HepG2 (cell line): ENCODE data around the gene HMCN2. TPM values are rescaled to one million over a fixed set of nuclear protein-coding genes. Genes with fewer than 3 reads are reported as not detected.

Experiments
- ATAC-seq: fragments of 200-7000 bp; cut with Tn5 transposase; 3 replicates; pipeline ENCODE4 v1.9.1; 2020; ENCODE audit warnings: mild to moderate bottlenecking, moderate library complexity
- BruUV-seq: library from RNA; stranded (reverse); fragments of 400-500 nt; replicated peaks from 2 replicates; lab custom pipeline; 2021; lab: Mats Ljungman, UMichigan
- CTCF ChIA-PET: fragments of 300-600 bp; formaldehyde crosslinking; extraction: SDS; loops from one replicate; lab custom pipeline; 2021; ENCODE audit warnings: low total read pairs, inconsistent platforms, low intra/inter-chr PET ratio; lab: Yijun Ruan, JAX
- POLR2A ChIA-PET: fragments of 350-600 bp; sonication (Branson Sonifier 250); formaldehyde crosslinking; loops from one replicate; lab custom pipeline; 2020; ENCODE audit warnings: antibody characterized with exemption, inconsistent platforms; lab: Yijun Ruan, JAX
- DNase-seq: peaks from one replicate; pipeline ENCODE4 v3.0.0-alpha.2; 2015; ENCODE audit warnings: low spot score
- FAIRE-seq: peaks from 3 replicates; lab custom pipeline; 2011; peaks lifted over from hg19 to GRCh38; lab: Jason Lieb, UNC
- H2AFZ ChIP-seq: one replicate; pipeline ENCODE4 v1.6.1; 2011; ENCODE audit warnings: low read length, inconsistent platforms
- H3K27ac ChIP-seq: fragments of 300-600 bp; 3 replicates; pipeline ENCODE4 v1.8.0; 2011; ENCODE audit warnings: mixed run types, mild to moderate bottlenecking, mixed read lengths, low read length, inconsistent platforms; ENCODE audit not compliant: insufficient read depth; ENCODE audit errors: extremely low read length
- H3K27me3 ChIP-seq, 2 experiments: fragments of 200-600 bp in 1 of 2; 2 replicates in 1 of 2; 3 replicates in 1 of 2; pipeline versions ENCODE4 v1.6.0 to v1.8.0; 2011; ENCODE audit warnings: low read length in 2 of 2, mild to moderate bottlenecking in 2 of 2, moderate library complexity in 2 of 2, inconsistent platforms in 1 of 2; ENCODE audit not compliant: insufficient read depth in 2 of 2, control insufficient read depth in 1 of 2
- H3K36me3 ChIP-seq, 2 experiments: fragments of 200-600 bp in 1 of 2; replicated peaks in 1 of 2; 2 replicates in 1 of 2; 3 replicates in 1 of 2; pipeline versions ENCODE4 v1.5.1 to v1.8.0; 2011; ENCODE audit warnings: low read length in 2 of 2, inconsistent platforms in 1 of 2; ENCODE audit not compliant: insufficient read depth in 2 of 2, control insufficient read depth in 1 of 2
- H3K4me1 ChIP-seq: 2 replicates; pipeline ENCODE4 v1.5.1; 2012; ENCODE audit warnings: low read length, inconsistent platforms; ENCODE audit not compliant: insufficient read depth
- H3K4me2 ChIP-seq: 2 replicates; pipeline ENCODE4 v1.6.0; 2011; ENCODE audit warnings: low read depth, low read length, inconsistent platforms
- H3K4me3 ChIP-seq, 3 experiments: fragments of 200-600 bp in 1 of 3; sonication (generic), shearing (Covaris generic) in 1 of 3; replicated peaks in 1 of 3; 2 replicates each; pipeline ENCODE4 v1.5.1; 2011 to 2016; ENCODE audit warnings: low read length in 3 of 3, inconsistent platforms in 2 of 3, low read depth in 2 of 3, mild to moderate bottlenecking in 2 of 3, control low read depth in 1 of 3, mixed read lengths in 1 of 3; ENCODE audit not compliant: insufficient read depth in 1 of 3
- H3K79me2 ChIP-seq: one replicate; pipeline ENCODE4 v1.6.1; 2011; ENCODE audit warnings: low read length, inconsistent platforms; ENCODE audit not compliant: insufficient read depth
- H3K9ac ChIP-seq: 2 replicates; pipeline ENCODE4 v1.6.0; 2011; ENCODE audit warnings: mild to moderate bottlenecking, low read depth, low read length, inconsistent platforms; ENCODE audit not compliant: insufficient read depth
- H3K9me3 ChIP-seq: 2 replicates; pipeline ENCODE4 v1.5.1; 2012; ENCODE audit warnings: mild to moderate bottlenecking, low read length
- H4K20me1 ChIP-seq: 2 replicates; pipeline ENCODE4 v1.6.0; 2011; ENCODE audit warnings: inconsistent platforms, mild to moderate bottlenecking, low read length, moderate library complexity; ENCODE audit not compliant: insufficient read depth
- CC2D1A ChIP-seq: sonication (generic); formaldehyde crosslinking; IDR thresholded peaks from 2 replicates; pipeline ENCODE4 v1.8.1; 2023; ENCODE audit warnings: mild to moderate bottlenecking, missing genetic modification reagents
- GATA4 ChIP-seq: sonication (generic); IDR thresholded peaks from 2 replicates; pipeline ENCODE4 v1.6.1; 2016; ENCODE audit warnings: antibody characterized with exemption, low read depth, borderline replicate concordance
- MTA3 ChIP-seq: sonication (generic); formaldehyde crosslinking; IDR thresholded peaks from 2 replicates; pipeline ENCODE4 v1.4.0; 2020; ENCODE audit warnings: missing genetic modification reagents
- RFX5 ChIP-seq: IDR thresholded peaks from 2 replicates; pipeline ENCODE4 v1.6.1; 2011; ENCODE audit warnings: low read depth, low read length, improper control_type of control experiment
- SMYD3 ChIP-seq: sonication (generic); formaldehyde crosslinking; IDR thresholded peaks from 2 replicates; pipeline ENCODE4 v1.8.1; 2023; ENCODE audit warnings: mild to moderate bottlenecking, missing genetic modification reagents
- TBX2 ChIP-seq: sonication (generic); formaldehyde crosslinking; IDR thresholded peaks from 2 replicates; pipeline ENCODE4 v1.5.0; 2020; ENCODE audit warnings: missing genetic modification reagents, mild to moderate bottlenecking, borderline replicate concordance
- XBP1 ChIP-seq: sonication (generic); formaldehyde crosslinking; IDR thresholded peaks from 2 replicates; pipeline ENCODE4 v1.5.0; 2020; ENCODE audit warnings: missing genetic modification reagents
- ZFP36L2 ChIP-seq: sonication (generic); formaldehyde crosslinking; IDR thresholded peaks from 2 replicates; pipeline ENCODE4 v1.4.0; 2020; ENCODE audit warnings: missing genetic modification reagents
- ZFP90 ChIP-seq: sonication (generic); formaldehyde crosslinking; IDR thresholded peaks from 2 replicates; pipeline ENCODE4 v1.8.0; 2022; ENCODE audit warnings: missing genetic modification reagents, mild to moderate bottlenecking, inconsistent platforms, borderline replicate concordance
- ZNF12 ChIP-seq: sonication (generic); formaldehyde crosslinking; IDR thresholded peaks from 2 replicates; pipeline ENCODE4 v1.5.0; 2020; ENCODE audit warnings: missing genetic modification reagents
- ZNF180 ChIP-seq: sonication (generic); formaldehyde crosslinking; IDR thresholded peaks from 2 replicates; pipeline ENCODE4 v1.4.0; 2020; ENCODE audit warnings: low read depth, missing genetic modification reagents, borderline replicate concordance
- ZNF557 ChIP-seq: sonication (generic); formaldehyde crosslinking; IDR thresholded peaks from 2 replicates; pipeline ENCODE4 v1.4.0; 2020; ENCODE audit warnings: missing genetic modification reagents
- ZNF558 ChIP-seq: sonication (generic); formaldehyde crosslinking; IDR thresholded peaks from 2 replicates; pipeline ENCODE4 v1.9.0; 2022; ENCODE audit warnings: mild to moderate bottlenecking, missing genetic modification reagents, borderline replicate concordance
- ZSCAN12 ChIP-seq: sonication (generic); formaldehyde crosslinking; IDR thresholded peaks from 2 replicates; pipeline ENCODE4 v1.9.0; 2021; ENCODE audit warnings: mild to moderate bottlenecking, missing genetic modification reagents
- WGBS: methylation state at CpG from one replicate; pipeline ENCODE4 v1.1.6; 2017; ENCODE audit warnings: low lambda C conversion rate; 5-methylcytosine and 5-hydroxymethylcytosine counted together
- in situ Hi-C: cut with HindIII; loops from 2 replicates; pipeline ENCODE4 v1.10.0; 2017; ENCODE audit warnings: low pct_unique_long_range_greater_than_20kb; ENCODE audit not compliant: extremely low pct_ligation_motif_present
- intact Hi-C: fragments of 100-400 bp; cut with micrococcal nuclease; formaldehyde crosslinking; loops from one replicate; pipeline ENCODE4 v1.10.0; 2022; ENCODE audit not compliant: unreplicated experiment
- polyA plus RNA-seq, 8 experiments: library from polyadenylated mRNA; depleted of rRNA in 3 of 8; stranded (reverse) in 7 of 8; unstranded in 1 of 8; fragments of >200 nt; fragmentation: Illumina TruSeq in 4 of 8; extraction: Trizol in 4 of 8; gene quantifications; 2 replicates each; pipeline versions ENCODE4 v1.2.1 to v1.2.3, GENCODE V29; 2011 to 2016; ENCODE audit warnings: low read depth in 4 of 8, missing spikeins in 1 of 8, mixed read lengths in 1 of 8; ENCODE audit not compliant: insufficient read depth in 1 of 8
- total RNA-seq, 5 experiments: library from RNA; depleted of rRNA; stranded (reverse); fragments of >200 nt; fragmentation: Illumina TruSeq; extraction: Trizol; gene quantifications; 2 replicates each; pipeline ENCODE4 v1.2.3, GENCODE V29; 2016; ENCODE audit warnings: low read depth in 1 of 5
- TF ChIP-seq, protein P1 (sequence below): sonication (generic); formaldehyde crosslinking; IDR thresholded peaks from 2 replicates; pipeline ENCODE4 v1.4.0; 2020; ENCODE audit warnings: mild to moderate bottlenecking, low read depth, missing genetic modification reagents
- TF ChIP-seq, protein P2 (sequence below): sonication (generic); formaldehyde crosslinking; IDR thresholded peaks from 2 replicates; pipeline ENCODE4 v1.5.0; 2020; ENCODE audit warnings: missing genetic modification reagents, mild to moderate bottlenecking, borderline replicate concordance
- TF ChIP-seq, protein P3 (sequence below), 2 experiments: sonication (generic) in 1 of 2; formaldehyde crosslinking in 1 of 2; IDR thresholded peaks; 2 replicates each; pipeline versions ENCODE4 v1.4.0 to v1.6.1; 2018 to 2020; ENCODE audit warnings: missing genetic modification reagents in 2 of 2, borderline replicate concordance in 1 of 2, low read depth in 1 of 2, mild to moderate bottlenecking in 1 of 2, missing biosample characterization in 1 of 2
- TF ChIP-seq, protein P4 (sequence below): sonication (generic); formaldehyde crosslinking; IDR thresholded peaks from 2 replicates; pipeline ENCODE4 v1.8.1; 2023; ENCODE audit warnings: mild to moderate bottlenecking, missing genetic modification reagents

Gene HMCN2
- total and polyA plus RNA-seq, 2 of the 13 experiments (the other 11 are each of a cell fraction or from before 2014, with no cell fraction given) = 0.09 TPM; not detected in 1

DNA sequence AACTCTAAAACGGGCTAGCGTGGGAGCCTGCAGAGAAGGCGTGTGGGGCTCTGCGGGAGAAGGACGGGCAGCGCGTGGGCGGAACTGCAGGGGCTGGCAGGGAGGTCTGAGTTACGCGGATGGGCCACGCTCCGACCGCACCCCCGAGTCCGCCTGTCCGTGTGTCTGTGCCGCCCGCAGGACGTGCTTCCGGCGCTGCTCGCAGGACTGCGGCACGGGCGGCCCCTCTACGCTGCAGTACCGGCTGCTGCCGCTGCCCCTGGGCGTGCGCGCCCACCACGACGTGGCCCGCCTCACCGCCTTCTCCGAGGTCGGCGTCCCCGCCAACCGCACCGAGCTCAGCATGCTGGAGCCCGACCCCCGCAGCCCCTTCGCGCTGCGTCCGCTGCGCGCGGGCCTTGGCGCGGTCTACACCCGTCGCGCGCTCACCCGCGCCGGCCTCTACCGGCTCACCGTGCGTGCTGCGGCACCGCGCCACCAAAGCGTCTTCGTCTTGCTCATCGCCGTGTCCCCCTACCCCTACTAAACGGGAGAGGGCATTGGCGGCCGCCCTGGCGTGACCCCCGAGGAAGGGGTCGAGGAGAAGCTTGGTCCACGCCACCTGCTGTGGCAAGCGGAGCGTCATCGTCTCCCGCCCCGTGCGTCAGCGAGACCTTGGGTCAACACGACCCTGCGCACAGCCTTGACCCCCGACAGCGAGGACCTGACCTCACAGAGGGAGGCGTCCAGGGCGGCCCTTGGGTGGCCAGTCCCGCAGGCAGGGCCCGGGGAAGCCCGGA, 167.8 kb downstream of the HMCN2 start:
- Histone ChIP-seq H3K79me2 (no peaks in the 10 kb centered on the region), H2AFZ (no peak overlapping the region), H3K9me3 (no peaks in the 10 kb centered on the region), H3K9ac (0 out of 2 replicates have a peak overlapping the region, but pooled peaks have one; percentile 12), H3K4me2 (peak overlapping the region; percentile 71), H3K4me3 (peak overlapping the region; percentile 6 to 69 (median 53); a peak in 4 of 6 replicates), H4K20me1 (no peaks in the 10 kb centered on the region), H3K4me1 (peaks cover 54% of the 10 kb centered on the region), H3K27me3 (peaks cover 10 to 54% of the 10 kb centered on the region in 2 experiments; a peak in 4 of 5 replicates), H3K36me3 (no peaks in the 10 kb centered on the region), H3K27ac (no peak overlapping the region)
- DNase-seq (no peak), FAIRE-seq (no peak), ATAC-seq (peak; percentile 91)
- BruUV-seq = no TSS peak
- intact Hi-C loops = loop anchor here (2.0 kb wide), 1 partner anchor 17 kb away; no protein-coding TSS in a partner anchor
- in situ Hi-C loops = no loop called here
- no CpG with 5 or more reads among the region's 92 CpGs for WGBS
- ChIA-PET CTCF (interaction anchor here (1.0 kb wide), 1 partner anchor 18 kb away, joined by 3 read pairs; no protein-coding TSS in a partner anchor), POLR2A (interaction anchor here (1.2 to 1.3 kb wide), 2 partner anchors 13 to 17 kb away, joined by 3 read pairs; no protein-coding TSS in a partner anchor)
- no peak; the same call in 1 of the 2 replicates for TF ChIP-seq ZFP90
- TF ChIP-seq SMYD3 (CRISPR knock-in tag) = no peak
- no peak for TF ChIP-seq MTA3 (CRISPR knock-in tag)
- 0 out of 2 replicates have a peak, but pooled peaks have one; percentile 38 for TF ChIP-seq ZSCAN12
- TF ChIP-seq RFX5 = no peak
- TF ChIP-seq, protein P1, sequence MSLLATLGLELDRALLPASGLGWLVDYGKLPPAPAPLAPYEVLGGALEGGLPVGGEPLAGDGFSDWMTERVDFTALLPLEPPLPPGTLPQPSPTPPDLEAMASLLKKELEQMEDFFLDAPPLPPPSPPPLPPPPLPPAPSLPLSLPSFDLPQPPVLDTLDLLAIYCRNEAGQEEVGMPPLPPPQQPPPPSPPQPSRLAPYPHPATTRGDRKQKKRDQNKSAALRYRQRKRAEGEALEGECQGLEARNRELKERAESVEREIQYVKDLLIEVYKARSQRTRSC (CRISPR knock-in tag) = no peak
- TF ChIP-seq, protein P2, sequence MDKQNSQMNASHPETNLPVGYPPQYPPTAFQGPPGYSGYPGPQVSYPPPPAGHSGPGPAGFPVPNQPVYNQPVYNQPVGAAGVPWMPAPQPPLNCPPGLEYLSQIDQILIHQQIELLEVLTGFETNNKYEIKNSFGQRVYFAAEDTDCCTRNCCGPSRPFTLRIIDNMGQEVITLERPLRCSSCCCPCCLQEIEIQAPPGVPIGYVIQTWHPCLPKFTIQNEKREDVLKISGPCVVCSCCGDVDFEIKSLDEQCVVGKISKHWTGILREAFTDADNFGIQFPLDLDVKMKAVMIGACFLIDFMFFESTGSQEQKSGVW (CRISPR knock-in tag) = no peak
- TF ChIP-seq, protein P3, sequence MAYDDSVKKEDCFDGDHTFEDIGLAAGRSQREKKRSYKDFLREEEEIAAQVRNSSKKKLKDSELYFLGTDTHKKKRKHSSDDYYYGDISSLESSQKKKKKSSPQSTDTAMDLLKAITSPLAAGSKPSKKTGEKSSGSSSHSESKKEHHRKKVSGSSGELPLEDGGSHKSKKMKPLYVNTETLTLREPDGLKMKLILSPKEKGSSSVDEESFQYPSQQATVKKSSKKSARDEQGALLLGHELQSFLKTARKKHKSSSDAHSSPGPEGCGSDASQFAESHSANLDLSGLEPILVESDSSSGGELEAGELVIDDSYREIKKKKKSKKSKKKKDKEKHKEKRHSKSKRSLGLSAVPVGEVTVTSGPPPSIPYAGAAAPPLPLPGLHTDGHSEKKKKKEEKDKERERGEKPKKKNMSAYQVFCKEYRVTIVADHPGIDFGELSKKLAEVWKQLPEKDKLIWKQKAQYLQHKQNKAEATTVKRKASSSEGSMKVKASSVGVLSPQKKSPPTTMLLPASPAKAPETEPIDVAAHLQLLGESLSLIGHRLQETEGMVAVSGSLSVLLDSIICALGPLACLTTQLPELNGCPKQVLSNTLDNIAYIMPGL (CRISPR knock-in tag; IDR thresholded peaks at IDR 0.05; ENCODE audit: borderline replicate concordance in 1 of 2, low read depth in 1 of 2) = peak; percentile 69 to 92
- no peak for TF ChIP-seq ZNF12
- TF ChIP-seq, protein P4, sequence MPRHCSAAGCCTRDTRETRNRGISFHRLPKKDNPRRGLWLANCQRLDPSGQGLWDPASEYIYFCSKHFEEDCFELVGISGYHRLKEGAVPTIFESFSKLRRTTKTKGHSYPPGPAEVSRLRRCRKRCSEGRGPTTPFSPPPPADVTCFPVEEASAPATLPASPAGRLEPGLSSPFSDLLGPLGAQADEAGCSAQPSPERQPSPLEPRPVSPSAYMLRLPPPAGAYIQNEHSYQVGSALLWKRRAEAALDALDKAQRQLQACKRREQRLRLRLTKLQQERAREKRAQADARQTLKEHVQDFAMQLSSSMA = no peak
- no peak for TF ChIP-seq CC2D1A (CRISPR knock-in tag)
- no peak for TF ChIP-seq ZFP36L2 (CRISPR knock-in tag)
- TF ChIP-seq GATA4 = no peak
- TF ChIP-seq ZNF180 (CRISPR knock-in tag) = 0 out of 2 replicates have a peak, but pooled peaks have one; percentile 44
- no peak for TF ChIP-seq XBP1 (CRISPR knock-in tag)
- peak; percentile 42 for TF ChIP-seq TBX2
- TF ChIP-seq ZNF558 (CRISPR knock-in tag) = peak; percentile 55; the same call in 1 of the 2 replicates
- TF ChIP-seq ZNF557 (CRISPR knock-in tag) = no peak
